SK-N-MC (cell line): ENCODE data around the gene ANKRD60.

Experiments
- EZH2 ChIP-seq: fragments of 200-600 bp; sonication (generic); IDR thresholded peaks from one replicate; pipeline ENCODE4 v1.6.1; 2017; ENCODE audit warnings: antibody characterized with exemption
- POLR2AphosphoS5 ChIP-seq: IDR thresholded peaks from 2 replicates; pipeline ENCODE4 v1.6.1; 2012; ENCODE audit warnings: mild to moderate bottlenecking, low read depth, low read length, borderline replicate concordance

DNA sequence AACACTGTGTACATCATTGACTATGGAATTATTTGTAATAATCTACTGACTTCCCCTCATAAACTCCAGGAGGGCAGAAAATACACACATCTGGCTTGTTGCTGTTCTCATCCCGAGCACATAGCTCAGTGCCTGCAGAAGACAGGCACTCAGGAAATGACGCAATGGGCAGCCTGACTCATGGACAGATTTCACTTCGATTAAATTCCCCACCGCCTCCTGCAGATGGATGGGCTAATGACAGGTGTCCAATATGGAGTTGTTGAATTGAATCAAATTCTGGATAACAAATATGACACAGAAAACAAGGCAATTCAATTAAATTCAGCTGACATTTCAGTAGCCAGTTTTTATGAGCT lies 9.1 kb downstream of the ANKRD60 start:
- TF ChIP-seq POLR2AphosphoS5 (no peak), EZH2 (no peak)
